ENCODE measurements around the gene SLC6A13. TPM values are rescaled to one million over a fixed set of nuclear protein-coding genes. Genes with fewer than 3 reads are reported as not detected.

Gene SLC6A13
- total RNA-seq, 1 experiment from 2014 or later: not detected

- Histone ChIP-seq H4K91ac (ENCODE audit: insufficient read length, low read depth, low read length) (no peak overlapping the region), H2BK12ac (ENCODE audit: insufficient read length, low read depth, low read length) (no peak overlapping the region), H3K79me1 (ENCODE audit: insufficient read depth, low read depth, low read length, poor library complexity, severe bottlenecking) (no peaks in the 10 kb centered on the region), H4K5ac (ENCODE audit: insufficient read length, low read depth, low read length) (no peak overlapping the region), H2BK5ac (ENCODE audit: insufficient read length, low read length) (no peak overlapping the region), H2AFZ (ENCODE audit: low read length) (no peak overlapping the region), H3K56ac (ENCODE audit: insufficient read length, low read depth, low read length) (no peak overlapping the region), H4K8ac (replicated peaks; ENCODE audit: insufficient read length, low read depth, low read length) (no peak overlapping the region), H3K79me2 (ENCODE audit: insufficient read depth, low read length) (no peaks in the 10 kb centered on the region), H3K4me2 (ENCODE audit: insufficient read depth, insufficient read length, low read length) (no peak overlapping the region), H2BK20ac (ENCODE audit: low read depth, low read length, poor library complexity, severe bottlenecking) (no peak overlapping the region), H3K4me1 (ENCODE audit: insufficient read depth, low read length) (peaks cover 6% of the 10 kb centered on the region; the same call in 1 of the 2 replicates), H2BK15ac (ENCODE audit: low read depth, low read length) (no peak overlapping the region), H3K18ac (ENCODE audit: insufficient read length, low read depth, low read length) (no peak overlapping the region), H3K4ac (ENCODE audit: low read depth, low read length) (no peak overlapping the region), H3K27ac (ENCODE audit: insufficient read length, low read depth, low read length) (no peak overlapping the region), H3K9me3 (ENCODE audit: control insufficient read depth, low read depth, low read length) (no peaks in the 10 kb centered on the region), H4K20me1 (ENCODE audit: control insufficient read depth, insufficient read depth, insufficient read length) (no peaks in the 10 kb centered on the region), H3K14ac (ENCODE audit: insufficient read depth, low read length) (no peak overlapping the region), H3K9ac (ENCODE audit: extremely low read depth, insufficient read length, low read length) (no peak overlapping the region), H3K27me3 (ENCODE audit: insufficient read depth, low read length) (no peaks in the 10 kb centered on the region), H2BK120ac (ENCODE audit: low read depth, low read length, poor library complexity, severe bottlenecking) (no peak overlapping the region), H2AK5ac (ENCODE audit: insufficient read length, low read length) (no peak overlapping the region), H3K23me2 (ENCODE audit: insufficient read length, low read depth, low read length, poor library complexity, severe bottlenecking) (no peaks in the 10 kb centered on the region), H3K23ac (ENCODE audit: insufficient read length, low read depth, low read length) (no peak overlapping the region), H3T11ph (ENCODE audit: low read length) (no peak overlapping the region)
- peaks cover 20% of the 10 kb centered on the region for H3K27me3 Mint-ChIP-seq (ENCODE audit: low read depth)
- peak overlapping the region in 1 of 3 experiments; percentile 57; a peak in 1 of 7 replicates for H3K27ac Mint-ChIP-seq
- DNase-seq: no peak
- no peaks in the 10 kb centered on the region; a peak in 2 of 7 replicates for H3K36me3 Mint-ChIP-seq (ENCODE audit: insufficient read depth in 1 of 3, low read depth in 3 of 3)
- no peaks in the 10 kb centered on the region for H3K9me3 Mint-ChIP-seq
- TF ChIP-seq, protein P1, sequence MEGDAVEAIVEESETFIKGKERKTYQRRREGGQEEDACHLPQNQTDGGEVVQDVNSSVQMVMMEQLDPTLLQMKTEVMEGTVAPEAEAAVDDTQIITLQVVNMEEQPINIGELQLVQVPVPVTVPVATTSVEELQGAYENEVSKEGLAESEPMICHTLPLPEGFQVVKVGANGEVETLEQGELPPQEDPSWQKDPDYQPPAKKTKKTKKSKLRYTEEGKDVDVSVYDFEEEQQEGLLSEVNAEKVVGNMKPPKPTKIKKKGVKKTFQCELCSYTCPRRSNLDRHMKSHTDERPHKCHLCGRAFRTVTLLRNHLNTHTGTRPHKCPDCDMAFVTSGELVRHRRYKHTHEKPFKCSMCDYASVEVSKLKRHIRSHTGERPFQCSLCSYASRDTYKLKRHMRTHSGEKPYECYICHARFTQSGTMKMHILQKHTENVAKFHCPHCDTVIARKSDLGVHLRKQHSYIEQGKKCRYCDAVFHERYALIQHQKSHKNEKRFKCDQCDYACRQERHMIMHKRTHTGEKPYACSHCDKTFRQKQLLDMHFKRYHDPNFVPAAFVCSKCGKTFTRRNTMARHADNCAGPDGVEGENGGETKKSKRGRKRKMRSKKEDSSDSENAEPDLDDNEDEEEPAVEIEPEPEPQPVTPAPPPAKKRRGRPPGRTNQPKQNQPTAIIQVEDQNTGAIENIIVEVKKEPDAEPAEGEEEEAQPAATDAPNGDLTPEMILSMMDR (conservative IDR thresholded peaks at IDR 0.05): no peak
- WGBS (ENCODE audit: extremely low coverage, insufficient read length, low lambda C conversion rate): no CpG with 5 or more reads among the region's 10 CpGs
- H3K4me1 Mint-ChIP-seq: peaks cover 48 to 69% of the 10 kb centered on the region in 2 experiments
- H3K4me3 Mint-ChIP-seq: no peak overlapping the region
Observed at GRCh38 chr12:171276-171675, 91.4 kb downstream of the SLC6A13 start.

Other genes starting within 250 kb of the SLC6A13 start
- 0.50 and 0.55 TPM in 2 replicates for gene IQSEC3, start 196.1 kb downstream of the SLC6A13 start, total RNA-seq (2021)
- 0.17 and 0.20 TPM in 2 replicates for gene SLC6A12, start 48.7 kb downstream of the SLC6A13 start, total RNA-seq (2021)
- 56.9 and 60.7 TPM in 2 replicates for gene KDM5A, start 126.5 kb upstream of the SLC6A13 start, total RNA-seq (2021)
- gene CCDC77, start 138.8 kb upstream of the SLC6A13 start, total RNA-seq (2021): 20.2 and 21.9 TPM in 2 replicates
- 22.1 and 23.3 TPM in 2 replicates for gene B4GALNT3, start 197.1 kb upstream of the SLC6A13 start, total RNA-seq (2021)

Measured in H9 (cell line).